SK-N-SH (cell line): ENCODE results near the gene APOLD1.

ENCODE experiments used
- EP300 ChIP-seq, 2 experiments: IDR thresholded peaks; 2 replicates each; pipeline versions ENCODE4 v1.4.0 to v1.6.1; 2012; ENCODE audit warnings: borderline replicate concordance in 1 of 2, low read depth in 1 of 2, low read length in 1 of 2
- GABPA ChIP-seq: IDR thresholded peaks from 2 replicates; pipeline ENCODE4 v1.4.0; 2012; ENCODE audit warnings: low read depth, mild to moderate bottlenecking
- JUND ChIP-seq: IDR thresholded peaks from 2 replicates; pipeline ENCODE4 v1.4.0; 2012
- RCOR1 ChIP-seq: fragments of 150-350 bp; IDR thresholded peaks from 2 replicates; pipeline ENCODE4 v1.6.1; 2017; ENCODE audit warnings: antibody characterized with exemption, low read length
- TAF1 ChIP-seq: IDR thresholded peaks from 2 replicates; pipeline ENCODE4 v1.6.1; 2012; ENCODE audit warnings: low read depth, mild to moderate bottlenecking, low read length, moderate library complexity, borderline replicate concordance
- TCF12 ChIP-seq: IDR thresholded peaks from 2 replicates; pipeline ENCODE4 v1.4.0; 2012
- TF ChIP-seq, protein P1 (sequence below): fragments of 150-350 bp; IDR thresholded peaks from 2 replicates; pipeline ENCODE4 v1.6.1; 2017; ENCODE audit warnings: antibody characterized with exemption, low read length, low read depth, borderline replicate concordance
- TF ChIP-seq, protein P2 (sequence below): fragments of 150-350 bp; IDR thresholded peaks from 2 replicates; pipeline ENCODE4 v1.6.1; 2016; ENCODE audit warnings: mild to moderate bottlenecking, low read depth, low read length
- TF ChIP-seq, protein P3 (sequence below): IDR thresholded peaks from 2 replicates; pipeline ENCODE4 v1.4.0; 2012; ENCODE audit warnings: low read depth
- TF ChIP-seq, protein P4 (sequence below): fragments of 200-600 bp; sonication (generic); IDR thresholded peaks from 2 replicates; pipeline ENCODE4 v1.6.1; 2017; ENCODE audit warnings: antibody characterized with exemption, mild to moderate bottlenecking, moderate library complexity
- TF ChIP-seq, protein P5 (sequence below): IDR thresholded peaks from 2 replicates; pipeline ENCODE4 v1.4.0; 2012; ENCODE audit warnings: low read depth, borderline replicate concordance

DNA sequence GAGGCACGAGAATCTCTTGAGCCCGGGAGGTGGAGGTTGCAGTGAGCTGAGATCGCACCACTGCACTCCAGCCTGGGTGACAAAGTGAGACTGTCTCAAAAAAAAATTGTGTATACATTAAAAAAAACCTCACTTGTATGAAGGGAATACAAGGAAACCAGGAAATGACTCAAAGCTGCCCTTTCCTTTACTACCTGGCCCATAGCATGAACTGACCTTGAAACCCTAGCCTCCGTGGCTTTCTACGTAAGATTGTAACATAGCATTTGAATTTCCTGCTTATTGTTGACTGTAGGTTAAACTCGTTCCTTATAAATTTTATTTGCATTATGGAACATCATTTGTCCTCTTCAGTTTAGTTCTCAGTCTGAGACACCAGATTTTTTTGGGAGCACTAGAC is 18.6 kb downstream of the APOLD1 start:
- TF ChIP-seq, protein P1, sequence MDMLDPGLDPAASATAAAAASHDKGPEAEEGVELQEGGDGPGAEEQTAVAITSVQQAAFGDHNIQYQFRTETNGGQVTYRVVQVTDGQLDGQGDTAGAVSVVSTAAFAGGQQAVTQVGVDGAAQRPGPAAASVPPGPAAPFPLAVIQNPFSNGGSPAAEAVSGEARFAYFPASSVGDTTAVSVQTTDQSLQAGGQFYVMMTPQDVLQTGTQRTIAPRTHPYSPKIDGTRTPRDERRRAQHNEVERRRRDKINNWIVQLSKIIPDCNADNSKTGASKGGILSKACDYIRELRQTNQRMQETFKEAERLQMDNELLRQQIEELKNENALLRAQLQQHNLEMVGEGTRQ: no peak
- TF ChIP-seq TAF1 (no peak), EP300 (IDR thresholded peaks at IDR 0.05; ENCODE audit: borderline replicate concordance in 1 of 2, low read depth in 1 of 2, low read length in 1 of 2) (no peak), GABPA (no peak), TCF12 (no peak), JUND (no peak), RCOR1 (no peak)
- TF ChIP-seq, protein P2, sequence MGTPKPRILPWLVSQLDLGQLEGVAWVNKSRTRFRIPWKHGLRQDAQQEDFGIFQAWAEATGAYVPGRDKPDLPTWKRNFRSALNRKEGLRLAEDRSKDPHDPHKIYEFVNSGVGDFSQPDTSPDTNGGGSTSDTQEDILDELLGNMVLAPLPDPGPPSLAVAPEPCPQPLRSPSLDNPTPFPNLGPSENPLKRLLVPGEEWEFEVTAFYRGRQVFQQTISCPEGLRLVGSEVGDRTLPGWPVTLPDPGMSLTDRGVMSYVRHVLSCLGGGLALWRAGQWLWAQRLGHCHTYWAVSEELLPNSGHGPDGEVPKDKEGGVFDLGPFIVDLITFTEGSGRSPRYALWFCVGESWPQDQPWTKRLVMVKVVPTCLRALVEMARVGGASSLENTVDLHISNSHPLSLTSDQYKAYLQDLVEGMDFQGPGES: no peak
- TF ChIP-seq, protein P3, sequence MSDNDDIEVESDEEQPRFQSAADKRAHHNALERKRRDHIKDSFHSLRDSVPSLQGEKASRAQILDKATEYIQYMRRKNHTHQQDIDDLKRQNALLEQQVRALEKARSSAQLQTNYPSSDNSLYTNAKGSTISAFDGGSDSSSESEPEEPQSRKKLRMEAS: no peak
- TF ChIP-seq, protein P4, sequence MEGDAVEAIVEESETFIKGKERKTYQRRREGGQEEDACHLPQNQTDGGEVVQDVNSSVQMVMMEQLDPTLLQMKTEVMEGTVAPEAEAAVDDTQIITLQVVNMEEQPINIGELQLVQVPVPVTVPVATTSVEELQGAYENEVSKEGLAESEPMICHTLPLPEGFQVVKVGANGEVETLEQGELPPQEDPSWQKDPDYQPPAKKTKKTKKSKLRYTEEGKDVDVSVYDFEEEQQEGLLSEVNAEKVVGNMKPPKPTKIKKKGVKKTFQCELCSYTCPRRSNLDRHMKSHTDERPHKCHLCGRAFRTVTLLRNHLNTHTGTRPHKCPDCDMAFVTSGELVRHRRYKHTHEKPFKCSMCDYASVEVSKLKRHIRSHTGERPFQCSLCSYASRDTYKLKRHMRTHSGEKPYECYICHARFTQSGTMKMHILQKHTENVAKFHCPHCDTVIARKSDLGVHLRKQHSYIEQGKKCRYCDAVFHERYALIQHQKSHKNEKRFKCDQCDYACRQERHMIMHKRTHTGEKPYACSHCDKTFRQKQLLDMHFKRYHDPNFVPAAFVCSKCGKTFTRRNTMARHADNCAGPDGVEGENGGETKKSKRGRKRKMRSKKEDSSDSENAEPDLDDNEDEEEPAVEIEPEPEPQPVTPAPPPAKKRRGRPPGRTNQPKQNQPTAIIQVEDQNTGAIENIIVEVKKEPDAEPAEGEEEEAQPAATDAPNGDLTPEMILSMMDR: no peak
- TF ChIP-seq, protein P5, sequence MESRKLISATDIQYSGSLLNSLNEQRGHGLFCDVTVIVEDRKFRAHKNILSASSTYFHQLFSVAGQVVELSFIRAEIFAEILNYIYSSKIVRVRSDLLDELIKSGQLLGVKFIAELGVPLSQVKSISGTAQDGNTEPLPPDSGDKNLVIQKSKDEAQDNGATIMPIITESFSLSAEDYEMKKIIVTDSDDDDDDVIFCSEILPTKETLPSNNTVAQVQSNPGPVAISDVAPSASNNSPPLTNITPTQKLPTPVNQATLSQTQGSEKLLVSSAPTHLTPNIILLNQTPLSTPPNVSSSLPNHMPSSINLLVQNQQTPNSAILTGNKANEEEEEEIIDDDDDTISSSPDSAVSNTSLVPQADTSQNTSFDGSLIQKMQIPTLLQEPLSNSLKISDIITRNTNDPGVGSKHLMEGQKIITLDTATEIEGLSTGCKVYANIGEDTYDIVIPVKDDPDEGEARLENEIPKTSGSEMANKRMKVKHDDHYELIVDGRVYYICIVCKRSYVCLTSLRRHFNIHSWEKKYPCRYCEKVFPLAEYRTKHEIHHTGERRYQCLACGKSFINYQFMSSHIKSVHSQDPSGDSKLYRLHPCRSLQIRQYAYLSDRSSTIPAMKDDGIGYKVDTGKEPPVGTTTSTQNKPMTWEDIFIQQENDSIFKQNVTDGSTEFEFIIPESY: no peak
